ENCODE results near the gene NCBP1. TPM values are rescaled to one million over a fixed set of nuclear protein-coding genes. Genes with fewer than 3 reads are reported as not detected.

Gene NCBP1
- total and polyA plus RNA-seq, 12 donors, result 6.6 to 20.4 (median 15.2) TPM

GRCh38 chr9:97659771-97660170 lies 26.1 kb downstream of the NCBP1 start:
- peak overlapping the region in 3 of 10 donors; percentile 6 to 65 (median 32) for H3K27ac ChIP-seq

GRCh38 chr9:97660340-97660739 lies 26.7 kb downstream of the NCBP1 start:
- no peak for TF ChIP-seq CTCF (IDR thresholded peaks at IDR 0.05)
- ATAC-seq, result no peak
- Histone ChIP-seq H3K4me1 (peaks cover 0 to 19% (median 0%) of the 10 kb centered on the region in 9 donors), H3K9me3 (no peaks in the 10 kb centered on the region), H3K4me3 (no peak overlapping the region), H3K27me3 (no peaks in the 10 kb centered on the region), H3K36me3 (peaks cover 0 to 100% (median 62%) of the 10 kb centered on the region in 9 donors), H3K27ac (peak overlapping the region in 2 of 10 donors; percentile 23 to 65)
- WGBS, 2 donors, result 75% methylated on average over 5 of the region's 5 CpGs
- intact Hi-C loops (cut with DNase I), result no loop called here
- DNase-seq, result no peak

More at GRCh38 chr9:97659771-97660170, 26.1 kb downstream of the NCBP1 start:
- Histone ChIP-seq H3K4me3 (no peak overlapping the region), H3K36me3 (peaks cover 0 to 100% (median 59%) of the 10 kb centered on the region in 9 donors), H3K9me3 (no peaks in the 10 kb centered on the region), H3K4me1 (peaks cover 0 to 19% (median 0%) of the 10 kb centered on the region in 9 donors), H3K27me3 (no peaks in the 10 kb centered on the region)
- no peak for DNase-seq
- TF ChIP-seq CTCF (IDR thresholded peaks at IDR 0.05), result no peak
- ATAC-seq, result no peak
- WGBS, 2 donors, result 90 to 92% methylated on average over 3 of the region's 3 CpGs
- intact Hi-C loops (cut with DNase I), result no loop called here

- intact Hi-C loops (cut with DNase I), result no loop called here
- ATAC-seq, result no peak
- Histone ChIP-seq H3K27ac (peak overlapping the region in 2 of 10 donors; percentile 23 to 65), H3K4me3 (no peak overlapping the region), H3K27me3 (no peaks in the 10 kb centered on the region), H3K4me1 (peaks cover 0 to 19% (median 0%) of the 10 kb centered on the region in 9 donors), H3K36me3 (peaks cover 0 to 100% (median 65%) of the 10 kb centered on the region in 9 donors), H3K9me3 (no peaks in the 10 kb centered on the region)
- 69 to 91% methylated on average over 2 of the region's 2 CpGs for WGBS, 2 donors
- no peak for DNase-seq
- TF ChIP-seq CTCF (IDR thresholded peaks at IDR 0.05), result no peak
Observed at GRCh38 chr9:97660847-97661246, 27.2 kb downstream of the NCBP1 start.

GRCh38 chr9:97665742-97666141 lies 32.1 kb downstream of the NCBP1 start:
- Histone ChIP-seq H3K27ac (no peak overlapping the region), H3K9me3 (no peaks in the 10 kb centered on the region), H3K36me3 (peaks cover 0 to 100% (median 80%) of the 10 kb centered on the region in 9 donors), H3K4me3 (no peak overlapping the region), H3K27me3 (no peaks in the 10 kb centered on the region), H3K4me1 (peaks cover 0 to 12% (median 0%) of the 10 kb centered on the region in 9 donors)
- ATAC-seq (no peak), DNase-seq (no peak)
- TF ChIP-seq CTCF (IDR thresholded peaks at IDR 0.05), result no peak
- intact Hi-C loops (cut with DNase I), result no loop called here
- WGBS, 2 donors, result 96% methylated on average over 3 of the region's 3 CpGs

Data from heart right ventricle (tissue), 16 donors.